HG02759 (cell line): ENCODE measurements around the gene ADGRL2.

Experiments
- ATAC-seq: cut with Tn5 transposase; IDR thresholded peaks from one replicate; pipeline ENCODE4 v1.9.1; 2021; ENCODE audit warnings: mild to moderate bottlenecking, moderate library complexity; ENCODE audit not compliant: unreplicated experiment

ADGRL2 gene

GRCh38 chr1:81976539-81976938 lies 175.8 kb downstream of the ADGRL2 start:
- ATAC-seq, result no peak

DNA sequence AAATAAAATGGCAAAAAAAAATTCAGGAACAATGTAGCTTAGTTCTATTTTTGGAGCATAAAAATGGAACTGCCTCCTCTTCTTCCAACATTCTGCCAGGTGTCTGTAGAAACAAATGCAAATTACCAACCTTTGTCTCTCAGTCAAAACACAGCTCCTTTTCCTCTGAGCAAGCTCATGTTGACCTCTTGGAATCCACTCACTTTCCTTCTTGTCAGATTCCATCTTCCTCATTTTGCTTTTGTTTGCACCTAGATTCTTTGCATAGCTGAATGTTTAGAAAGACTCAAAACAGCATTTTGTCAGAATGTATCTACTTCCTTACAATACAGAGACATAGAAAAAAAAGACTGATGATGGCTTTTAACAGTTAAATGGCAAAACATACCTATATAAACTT lies 178.2 kb downstream of the ADGRL2 start:
- ATAC-seq, result no peak

GRCh38 chr1:81982523-81982922 lies 181.8 kb downstream of the ADGRL2 start:
- no peak for ATAC-seq

DNA sequence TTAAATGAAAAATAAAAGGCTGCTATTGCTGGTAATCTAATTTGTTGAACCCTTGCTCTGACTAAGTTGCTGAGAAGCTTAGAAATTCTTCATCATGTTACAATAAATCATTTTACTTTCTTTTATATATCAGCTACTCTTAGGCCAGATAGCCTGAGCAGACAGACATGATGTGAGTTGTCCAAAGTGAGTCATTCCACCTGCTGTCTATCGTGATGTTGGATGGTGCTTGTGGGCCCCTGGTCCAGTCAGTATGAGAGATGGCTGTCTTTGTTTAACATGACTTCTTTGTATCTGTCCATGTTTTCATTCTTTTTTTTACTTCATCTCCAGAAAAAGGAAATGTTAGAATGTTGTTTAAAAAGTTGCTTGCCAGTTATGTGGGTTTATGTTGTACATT lies 188.8 kb downstream of the ADGRL2 start:
- no peak for ATAC-seq

DNA sequence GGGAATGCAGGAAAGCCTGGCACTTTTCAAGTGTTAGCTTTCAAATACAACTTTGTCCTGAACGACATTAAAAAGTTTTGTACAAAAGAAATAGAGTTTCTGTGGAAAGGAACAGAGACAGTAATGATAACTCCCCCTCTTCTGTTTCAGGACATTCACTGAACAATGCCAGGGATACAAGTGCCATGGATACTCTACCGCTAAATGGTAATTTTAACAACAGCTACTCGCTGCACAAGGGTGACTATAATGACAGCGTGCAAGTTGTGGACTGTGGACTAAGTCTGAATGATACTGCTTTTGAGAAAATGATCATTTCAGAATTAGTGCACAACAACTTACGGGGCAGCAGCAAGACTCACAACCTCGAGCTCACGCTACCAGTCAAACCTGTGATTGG lies 189.5 kb downstream of the ADGRL2 start:
- no peak for ATAC-seq

- no peak for ATAC-seq
These were observed 197.4 kb downstream of the ADGRL2 start for GRCh38 chr1:81998165-81998564.

DNA sequence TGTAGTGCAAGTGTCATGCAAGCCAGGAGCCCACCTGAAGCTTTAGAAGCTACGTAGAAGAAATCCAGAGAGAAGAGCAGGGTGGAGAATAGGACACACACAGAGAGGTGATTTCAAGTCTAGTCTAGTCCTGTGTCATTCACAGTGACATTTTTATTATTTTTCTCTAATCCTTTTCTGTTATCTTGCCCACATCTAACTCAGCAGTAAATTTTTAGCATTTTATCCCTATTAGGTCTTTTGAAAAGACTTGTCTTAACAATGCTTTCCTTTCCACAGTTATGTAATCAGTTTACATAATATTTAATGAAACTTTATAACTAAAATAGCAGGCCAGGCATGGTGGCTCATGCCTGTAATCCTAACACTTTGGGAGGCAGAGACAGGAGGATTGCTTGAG lies 198.6 kb downstream of the ADGRL2 start:
- ATAC-seq, result no peak

DNA sequence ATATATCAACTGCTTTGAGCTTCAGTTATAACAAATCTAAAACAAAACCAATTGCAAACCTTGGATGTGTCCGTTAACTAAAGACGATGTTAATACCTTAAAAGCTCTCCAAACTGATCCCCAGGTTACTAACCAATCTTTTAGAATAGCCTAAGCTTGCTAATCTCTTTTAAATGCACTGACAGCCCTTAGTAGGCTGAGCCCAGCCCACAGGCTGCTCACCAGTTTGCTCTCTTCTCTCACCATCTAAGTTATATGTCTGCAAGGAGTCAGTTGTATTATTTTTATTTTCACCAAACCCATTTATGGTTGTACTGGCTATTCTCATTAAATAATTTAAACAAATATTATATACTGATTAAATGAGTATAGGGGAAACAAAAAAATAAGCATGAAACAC lies 199.5 kb downstream of the ADGRL2 start:
- no peak for ATAC-seq

DNA sequence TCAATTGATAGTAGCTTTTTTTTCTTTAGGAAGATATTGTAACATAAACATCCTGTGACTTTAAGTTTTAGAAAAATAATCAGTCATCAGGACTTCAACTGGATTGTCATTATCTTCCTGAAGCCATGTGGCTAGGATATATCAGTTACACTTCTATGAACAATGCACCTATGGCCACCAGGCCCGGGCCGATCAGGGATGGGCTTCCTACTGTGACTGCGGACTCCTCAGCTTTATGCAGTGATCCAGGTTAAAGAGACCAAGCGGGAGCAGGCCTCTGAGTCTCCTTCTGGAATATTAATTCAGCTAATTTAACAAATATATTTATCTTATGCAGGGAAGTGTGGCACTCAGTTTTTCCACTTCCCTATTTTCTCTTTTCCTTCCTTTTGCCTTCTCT lies 200.6 kb downstream of the ADGRL2 start:
- no peak for ATAC-seq

DNA sequence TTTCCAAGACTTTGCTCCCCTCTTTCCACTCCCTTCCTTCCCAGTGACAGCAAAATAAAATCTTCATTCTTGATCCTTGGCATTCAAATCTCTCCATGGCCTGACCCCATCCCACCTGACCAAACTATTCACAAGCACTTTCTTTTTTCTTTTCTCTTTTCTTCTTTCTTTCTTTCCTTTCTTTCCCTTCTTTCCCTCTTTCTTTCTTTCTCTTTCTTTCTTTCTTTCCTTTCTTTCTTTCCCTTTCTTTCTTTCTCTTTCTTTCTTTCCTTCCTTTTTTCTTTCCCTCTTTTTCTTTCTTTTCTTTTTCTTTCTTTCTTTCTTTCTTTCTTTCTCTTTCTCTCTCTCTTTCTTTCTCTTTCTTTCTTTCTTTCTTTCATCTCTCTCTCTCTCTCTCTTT lies 207.1 kb downstream of the ADGRL2 start:
- no peak for ATAC-seq

DNA sequence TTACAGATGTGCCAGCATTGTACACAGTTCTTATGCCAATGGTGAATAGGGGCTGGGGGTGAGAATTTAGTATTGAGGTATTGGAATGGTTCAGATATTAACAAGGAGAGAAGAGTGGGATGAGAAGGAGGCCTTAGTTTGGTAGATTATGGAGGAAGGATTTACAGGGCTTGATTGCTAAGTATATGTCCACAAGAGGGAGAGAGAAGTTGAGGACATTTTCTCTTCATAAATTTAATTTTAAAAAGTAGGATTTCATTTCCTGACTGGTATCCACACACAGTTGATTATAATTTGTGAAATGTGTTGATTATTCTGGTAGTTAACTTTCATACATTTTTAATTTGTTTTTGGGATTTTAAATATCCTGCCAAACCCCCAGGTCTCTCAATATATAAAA lies 213.0 kb downstream of the ADGRL2 start:
- no peak for ATAC-seq

GRCh38 chr1:82015444-82015843 lies 214.7 kb downstream of the ADGRL2 start:
- no peak for ATAC-seq

DNA sequence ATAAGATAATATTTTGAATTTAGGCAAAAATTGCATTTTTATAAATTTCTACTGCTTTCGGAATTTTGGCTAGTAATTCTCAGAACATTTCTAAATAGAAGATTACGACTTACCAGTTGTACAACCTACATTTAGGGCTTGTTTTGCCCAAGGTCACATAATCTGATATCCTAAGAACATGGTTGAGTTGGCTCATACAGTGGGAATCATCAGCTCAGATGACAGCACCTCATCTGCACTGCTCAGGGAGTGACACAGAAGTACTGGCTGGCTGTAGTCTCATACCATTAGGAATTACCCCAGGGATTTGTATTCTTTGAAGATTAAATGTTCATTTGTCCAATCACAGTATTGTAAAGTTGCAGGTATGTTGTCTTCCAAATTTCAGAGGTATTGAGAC lies 217.6 kb downstream of the ADGRL2 start:
- ATAC-seq, result no peak

- ATAC-seq, result no peak
These were observed 218.8 kb downstream of the ADGRL2 start for GRCh38 chr1:82019508-82019907.

GRCh38 chr1:82030830-82031229 lies 230.1 kb downstream of the ADGRL2 start:
- ATAC-seq, result no peak

DNA sequence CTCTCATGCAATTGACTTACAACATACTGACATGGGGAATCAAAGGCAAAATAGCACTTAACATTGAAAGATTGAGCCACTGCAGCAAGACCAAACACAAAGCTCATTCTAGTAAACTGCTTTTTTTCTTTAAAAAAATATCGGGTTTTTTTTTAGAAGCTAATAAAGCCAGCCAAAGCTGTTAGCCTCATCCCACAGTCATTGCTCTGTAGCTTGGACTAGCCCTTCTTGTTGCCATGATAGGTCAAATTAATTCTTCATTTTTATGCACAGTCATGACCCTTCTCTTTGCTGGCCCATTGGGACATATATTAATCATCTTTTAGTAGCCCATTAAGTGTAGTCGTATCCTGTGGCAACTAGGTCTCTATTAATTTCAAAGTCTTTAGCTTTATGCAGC lies 231.3 kb downstream of the ADGRL2 start:
- no peak for ATAC-seq

DNA sequence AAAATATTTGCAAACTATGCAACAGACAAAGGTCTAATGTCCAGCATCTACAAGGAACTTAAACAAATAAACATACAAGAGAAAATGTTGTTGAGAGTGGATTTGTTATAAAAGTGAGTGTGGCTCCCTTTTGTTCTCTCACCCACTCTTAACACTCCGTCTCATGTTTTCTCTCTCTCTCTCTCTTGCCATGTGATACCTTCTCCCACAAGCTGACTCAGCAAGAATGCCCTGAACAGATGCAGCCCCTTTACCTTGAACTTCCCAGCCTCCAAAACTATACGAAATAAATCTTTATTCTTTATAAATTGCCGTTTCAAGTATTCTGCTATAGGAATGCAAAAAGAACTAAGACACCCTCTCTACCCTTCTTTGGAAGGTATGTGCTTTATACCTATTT lies 234.1 kb downstream of the ADGRL2 start:
- no peak for ATAC-seq
